HG03196 (cell line): ENCODE results near the gene CPED1.
A peak's percentile ranks its signal among the peaks of the same experiment; 100 is the strongest.

Experiments
- ATAC-seq: cut with Tn5 transposase; IDR thresholded peaks from one replicate; pipeline ENCODE4 v1.9.1; 2021; ENCODE audit not compliant: unreplicated experiment

The CPED1 gene

DNA sequence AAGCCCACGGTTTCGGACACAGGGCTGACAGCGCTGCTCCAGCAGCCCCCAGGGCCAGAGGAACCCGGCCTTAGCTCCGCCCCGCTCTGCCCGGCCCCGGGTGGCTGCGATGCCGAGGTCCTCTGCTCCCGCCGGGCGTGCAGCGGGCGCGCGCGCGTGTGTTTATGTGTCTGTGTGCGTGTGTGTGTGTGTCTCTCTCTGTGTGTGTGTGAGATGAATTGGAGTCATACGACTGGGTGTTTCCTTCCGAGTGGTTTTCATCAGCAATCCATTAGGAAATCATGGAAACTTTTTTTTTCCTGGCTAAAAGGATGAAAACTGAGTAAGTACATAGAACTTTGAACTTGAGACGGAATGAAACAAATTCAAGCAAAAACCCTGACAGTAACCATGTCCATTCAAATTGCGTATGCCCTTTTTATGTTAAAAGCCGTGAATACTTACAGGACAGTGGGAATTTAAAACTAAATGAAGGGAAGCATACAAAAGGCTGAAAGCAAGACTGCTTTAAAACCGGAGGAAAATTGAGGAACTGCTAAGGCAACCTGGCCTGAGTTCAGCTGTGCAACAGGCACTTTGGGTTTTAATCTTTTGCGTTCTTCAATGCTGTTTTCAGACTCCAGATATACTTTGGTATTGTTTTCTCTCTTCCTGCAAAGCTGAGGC, at the start of gene CPED1:
Gene CPED1, plus strand, starts transcription at position 121 of the 666 bp plus-strand sequence. CDS start 911 bp downstream, outside the sequence.
- ATAC-seq, result peak; percentile 57

DNA sequence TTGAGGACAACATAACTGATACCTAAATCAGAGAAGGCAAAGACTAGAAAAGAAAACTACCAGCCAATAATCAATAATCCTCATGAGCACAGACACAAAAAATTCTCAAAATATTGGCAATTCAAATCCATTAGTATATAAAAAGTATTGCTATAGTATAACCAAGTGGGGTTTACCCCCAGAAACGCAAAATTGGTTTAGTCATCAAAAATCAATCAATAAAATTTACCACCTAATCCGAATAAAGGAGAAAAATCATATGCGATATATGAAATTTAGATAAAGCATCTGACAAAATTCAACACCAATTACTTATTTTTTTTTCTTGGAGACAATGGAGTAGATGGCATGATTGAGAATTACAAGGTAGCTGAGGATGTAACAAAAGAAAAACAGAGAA, 49.2 kb upstream of the CPED1 start:
- no peak for ATAC-seq

DNA sequence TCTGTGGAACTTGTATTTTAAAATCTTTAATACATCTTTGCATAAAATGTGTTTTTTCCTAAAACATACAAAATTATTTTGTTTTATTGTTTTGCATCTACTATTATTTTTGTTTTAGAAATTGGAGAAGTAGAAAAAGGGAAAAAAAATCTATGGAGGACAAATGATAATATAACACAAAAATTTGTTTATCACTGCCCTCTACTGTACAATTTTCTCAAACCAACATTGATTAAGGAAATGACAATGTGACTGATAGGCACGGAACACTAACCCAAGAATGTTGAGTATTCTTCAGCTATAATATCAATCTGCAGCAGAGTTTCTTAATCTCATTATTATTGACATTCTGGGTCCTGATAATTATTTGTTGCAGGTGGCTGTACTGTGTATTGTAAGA, 47.4 kb upstream of the CPED1 start:
- ATAC-seq, result no peak

DNA sequence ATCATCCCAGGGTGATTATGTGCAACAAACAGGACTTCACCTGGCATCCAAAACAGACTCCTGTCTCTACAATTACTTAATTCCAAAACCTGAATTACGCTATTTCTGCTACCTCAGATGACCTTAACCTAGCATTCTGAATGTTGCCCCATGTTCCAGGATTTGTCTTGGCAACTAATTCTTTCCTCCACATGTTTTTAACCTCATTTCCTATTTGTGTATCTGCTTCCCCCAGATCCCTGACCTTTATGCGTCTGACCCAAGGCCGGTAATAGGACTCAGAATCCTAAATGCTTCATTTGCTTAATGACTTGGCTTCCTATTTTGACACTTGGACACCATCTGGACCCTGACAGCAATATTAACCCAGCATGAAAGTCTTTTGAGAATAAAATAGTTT, 46.7 kb upstream of the CPED1 start:
- no peak for ATAC-seq

DNA sequence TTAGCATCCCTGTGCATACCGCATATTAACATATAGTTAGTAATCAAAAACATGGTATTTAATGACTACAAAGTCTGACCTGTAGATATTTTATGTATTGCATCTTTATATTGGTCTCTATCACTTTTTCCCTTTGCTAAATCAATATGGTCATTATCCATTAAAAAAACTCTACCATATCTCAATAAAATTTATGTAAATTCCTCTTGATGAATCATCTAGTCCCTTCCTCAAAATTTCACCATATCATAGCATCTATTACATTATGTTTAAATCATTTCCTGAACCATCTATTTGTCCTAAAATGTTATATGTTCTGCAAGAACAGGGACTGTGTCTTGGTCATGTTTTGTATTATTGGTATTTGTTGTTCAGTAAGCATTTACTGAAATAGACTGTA, 45.6 kb upstream of the CPED1 start:
- no peak for ATAC-seq

DNA sequence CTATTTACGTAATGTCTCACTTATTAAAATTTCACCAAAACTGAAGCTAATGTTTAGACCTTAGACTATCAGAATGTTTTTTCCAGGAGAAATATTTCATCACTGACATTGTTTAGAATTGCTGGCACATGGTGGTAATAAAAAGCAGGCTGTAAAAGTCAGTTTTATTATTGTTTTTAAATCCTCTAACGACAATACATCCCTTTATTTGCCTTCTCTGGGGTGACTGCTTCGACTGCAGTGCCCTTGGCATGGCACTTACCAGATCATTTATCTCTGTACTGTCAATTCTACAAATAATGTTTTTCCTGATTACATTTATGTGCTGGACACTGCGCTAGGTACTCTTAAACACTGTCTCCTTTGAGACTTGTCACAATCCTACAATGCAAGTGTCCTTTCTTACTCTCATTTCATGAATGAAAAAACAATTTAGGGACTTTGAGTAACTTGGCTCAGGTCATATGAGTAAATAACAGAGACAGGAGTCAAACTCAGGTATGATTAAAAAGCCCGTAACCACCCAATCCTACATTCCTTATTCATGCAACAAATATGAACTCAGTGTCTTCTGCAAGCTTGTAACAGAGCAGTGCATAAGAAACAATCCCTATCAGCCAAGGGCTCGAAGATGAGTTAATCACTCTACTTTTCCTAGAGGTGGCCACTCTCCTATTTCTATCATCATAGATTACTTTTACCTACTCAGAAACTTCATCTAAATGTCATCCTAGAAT, 43.5 kb upstream of the CPED1 start:
- no peak for ATAC-seq

DNA sequence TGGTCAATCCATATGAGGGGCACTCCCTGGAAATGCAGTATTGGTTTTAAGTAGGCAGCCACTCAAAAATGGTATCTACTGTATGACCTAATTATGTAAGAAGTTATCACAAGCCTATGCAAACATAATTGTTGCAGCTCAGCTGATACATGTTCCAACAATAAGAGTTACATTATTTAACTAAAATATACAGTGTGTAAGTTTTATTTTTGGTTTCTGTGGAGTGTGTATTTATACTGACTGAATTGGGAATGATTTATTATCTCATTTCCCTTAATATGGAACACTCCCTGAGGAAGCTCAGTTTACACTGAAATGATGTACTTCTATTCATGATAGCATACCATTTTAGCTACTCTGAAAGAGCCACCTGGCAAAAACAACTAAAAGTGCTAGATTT, 40.5 kb upstream of the CPED1 start:
- no peak for ATAC-seq

DNA sequence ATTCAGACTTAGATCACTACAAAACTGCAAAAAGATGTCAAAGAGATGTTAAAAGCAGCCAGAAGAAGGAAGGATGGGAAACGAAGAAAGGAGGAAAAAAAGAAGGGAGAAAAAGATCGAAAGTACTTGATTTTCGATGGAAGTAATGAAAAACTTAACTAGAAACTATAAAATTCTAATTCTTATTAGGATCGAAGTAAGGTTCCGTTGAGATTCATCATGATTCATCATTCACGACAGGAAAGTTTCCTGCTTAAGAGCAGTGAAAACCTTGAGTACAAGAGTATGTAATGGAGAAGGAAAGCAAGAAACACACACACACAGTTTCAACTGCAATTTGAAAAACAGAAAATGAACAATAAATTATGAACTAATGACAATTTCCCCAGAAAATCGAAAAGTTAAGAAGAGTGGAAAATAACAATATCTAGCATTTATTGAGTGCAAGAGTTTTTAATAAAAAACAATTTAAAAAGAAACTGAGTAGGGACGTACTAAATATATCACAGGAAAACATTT, 39.1 kb upstream of the CPED1 start:
- no peak for ATAC-seq

DNA sequence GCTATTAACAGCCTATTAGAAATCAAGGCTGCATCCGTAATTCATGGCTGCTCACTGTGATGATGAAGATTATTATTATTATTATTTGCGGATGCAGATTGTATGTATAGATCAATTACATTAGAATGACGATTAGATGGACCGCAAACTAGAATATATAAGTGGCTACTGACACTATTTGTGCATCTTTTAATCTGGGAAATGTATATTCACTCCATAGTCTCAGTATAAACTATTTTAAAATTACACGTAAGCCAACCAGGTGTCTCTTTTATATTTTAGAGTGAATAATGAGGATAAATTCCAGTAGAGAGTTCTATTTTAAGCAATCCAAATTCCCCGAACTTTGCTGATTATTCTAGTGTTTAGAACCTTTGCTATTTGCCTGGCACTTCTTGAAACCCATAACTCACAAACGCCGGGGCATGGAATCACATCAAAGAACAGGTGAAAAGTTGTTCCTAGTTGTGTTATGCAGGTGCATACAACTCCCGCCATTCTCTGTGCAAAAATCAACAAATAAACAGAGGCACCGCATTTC, 38.4 kb upstream of the CPED1 start:
- ATAC-seq, result no peak

DNA sequence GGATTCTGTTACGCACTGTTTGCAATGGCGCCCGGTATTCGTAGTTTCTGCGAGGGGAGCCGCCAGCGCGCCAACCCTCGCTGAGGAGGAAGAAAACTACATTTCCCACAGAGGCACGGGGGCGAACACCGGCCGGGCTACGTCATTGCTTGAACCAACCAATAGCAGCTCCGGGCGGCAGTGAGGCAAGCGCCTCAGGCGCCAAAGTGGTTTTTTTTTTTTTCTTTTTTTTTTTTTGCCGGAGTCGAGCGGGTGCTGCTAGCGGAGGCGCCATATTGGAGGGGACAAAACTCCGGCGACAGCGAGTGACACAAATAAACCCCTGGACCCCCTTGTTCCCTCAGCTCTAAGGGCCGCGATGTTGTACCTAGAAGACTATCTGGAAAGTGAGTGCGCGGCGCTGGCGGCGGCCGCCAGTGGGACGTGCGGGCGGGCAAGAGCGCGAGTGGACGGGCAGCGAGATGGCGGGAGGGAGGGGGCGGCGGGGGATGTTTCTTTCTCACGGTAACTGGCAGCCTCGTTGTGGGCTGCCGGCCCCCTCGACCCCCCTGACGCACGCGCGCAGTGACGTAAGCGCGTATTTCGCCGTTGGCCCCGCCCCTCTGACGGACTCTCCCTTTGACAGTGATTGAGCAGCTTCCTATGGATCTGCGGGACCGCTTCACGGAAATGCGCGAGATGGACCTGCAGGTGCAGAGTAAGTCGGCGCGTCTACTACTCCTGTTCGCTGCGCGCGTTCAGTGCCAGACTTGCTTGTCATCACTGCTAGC, 37.8 kb upstream of the CPED1 start, which contains the start of gene ING3:
Gene ING3, plus strand, starts transcription at position 239 of the 770 bp plus-strand sequence. Its CDS starts 120 bp downstream, at position 359.
- ATAC-seq, result peak; percentile 98

DNA sequence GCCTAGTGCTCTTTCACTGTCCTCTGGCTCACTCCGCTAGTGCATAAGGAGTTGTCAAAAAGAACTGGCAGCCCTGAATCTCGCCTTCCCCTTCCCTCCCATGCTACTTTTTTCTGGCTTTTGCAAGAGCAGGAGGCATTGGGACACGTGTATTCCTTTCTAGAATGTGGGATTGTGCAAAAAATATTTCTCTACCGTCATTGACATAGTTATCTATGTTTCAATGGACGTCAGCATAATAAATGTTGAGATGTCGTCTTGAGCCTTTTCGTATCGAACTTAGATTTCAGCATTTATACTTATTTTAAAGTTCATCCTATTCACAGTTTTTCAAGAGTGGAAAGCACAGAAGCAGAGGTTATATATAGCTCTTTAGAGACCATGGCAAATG, 37.2 kb upstream of the CPED1 start:
- ATAC-seq, result no peak

DNA sequence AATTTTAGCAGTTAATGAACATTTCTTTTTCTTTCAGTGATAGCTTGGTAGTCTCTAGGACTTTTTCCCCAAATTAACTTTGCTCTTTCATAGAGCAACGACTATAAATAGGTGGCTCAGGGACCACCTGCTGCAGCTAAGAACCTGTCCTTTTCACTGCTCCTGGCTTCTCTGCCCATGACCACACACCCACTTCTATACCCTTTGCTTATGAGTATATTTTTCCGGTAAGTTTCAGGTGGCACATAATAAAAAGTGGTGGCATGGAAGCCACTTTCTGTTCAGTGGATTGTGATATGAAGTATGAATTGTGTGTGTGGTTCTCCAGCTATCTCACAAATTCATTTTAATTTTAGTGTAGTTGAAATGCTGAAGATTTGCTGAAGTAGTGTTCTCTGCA, 36.7 kb upstream of the CPED1 start:
- ATAC-seq, result no peak

DNA sequence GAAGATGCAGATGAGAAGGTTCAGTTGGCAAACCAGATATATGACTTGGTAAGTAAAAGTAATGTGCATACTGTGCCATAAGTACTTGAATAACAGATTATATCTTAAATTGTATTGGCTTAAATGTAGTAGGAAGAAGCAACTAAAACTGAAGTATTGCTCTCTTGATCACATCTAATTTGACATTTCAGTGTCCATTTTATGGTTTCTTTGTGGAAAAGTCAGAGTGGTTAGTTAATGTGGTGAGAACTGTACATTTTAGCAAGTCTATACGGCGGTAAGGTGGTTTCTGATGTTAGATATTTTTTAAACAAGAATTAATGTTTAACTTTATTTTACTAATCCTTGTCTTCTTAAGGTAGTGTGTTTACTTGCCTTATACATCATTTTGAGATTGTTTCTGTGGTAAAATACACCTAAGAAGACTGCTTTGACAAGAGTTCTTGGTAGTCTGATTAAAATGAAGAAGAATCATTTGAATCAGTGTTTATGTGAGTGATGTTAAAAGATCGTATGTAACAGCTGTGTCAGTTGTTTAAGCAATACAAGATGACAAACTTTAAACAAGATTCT, 32.8 kb upstream of the CPED1 start:
- ATAC-seq, result peak; percentile 40

DNA sequence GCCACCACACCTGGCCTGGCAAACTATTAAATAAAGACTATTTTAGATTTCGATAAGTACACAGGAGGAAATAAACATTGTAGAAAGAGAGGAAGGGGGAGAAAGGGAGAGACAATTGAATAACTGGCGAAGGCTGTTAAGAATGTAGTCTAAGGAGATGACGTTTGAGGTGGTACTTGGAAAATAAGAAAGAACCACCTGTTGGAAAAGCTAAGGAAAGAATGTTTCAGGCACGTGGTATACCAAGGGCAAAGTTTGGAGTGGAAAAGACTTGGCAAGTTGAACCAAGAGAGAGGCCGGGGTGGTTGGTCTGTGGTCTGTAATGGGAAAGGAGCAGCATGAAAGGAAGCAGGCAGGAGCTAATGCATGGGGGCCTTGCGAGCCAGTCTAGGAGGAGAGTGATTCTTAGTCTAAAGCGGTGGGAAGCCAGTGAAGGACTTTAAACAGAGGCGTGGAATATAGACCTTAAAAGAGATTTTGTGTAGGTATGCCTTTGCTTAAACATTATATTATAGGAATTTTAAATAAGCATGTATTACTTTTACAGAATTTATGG, 28.5 kb upstream of the CPED1 start:
- ATAC-seq, result no peak

DNA sequence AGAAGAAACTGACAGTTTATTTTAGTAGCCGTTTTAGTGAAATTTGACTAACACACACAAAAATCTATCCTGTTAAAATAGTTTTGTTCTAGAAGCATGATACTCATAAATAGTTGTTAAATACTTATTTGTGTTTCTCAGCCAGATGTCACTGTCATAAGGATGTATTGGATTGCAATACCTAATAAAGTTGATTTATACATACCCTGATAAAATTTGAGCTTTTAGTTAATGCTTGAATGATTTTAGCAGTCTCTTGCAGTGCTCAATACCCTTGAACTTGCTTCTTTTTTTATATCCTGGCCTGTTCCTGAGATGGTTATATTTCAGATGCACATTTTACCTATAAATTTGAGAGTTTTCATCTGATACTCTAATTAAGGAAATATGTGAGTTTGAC, 27.8 kb upstream of the CPED1 start:
- no peak for ATAC-seq

DNA sequence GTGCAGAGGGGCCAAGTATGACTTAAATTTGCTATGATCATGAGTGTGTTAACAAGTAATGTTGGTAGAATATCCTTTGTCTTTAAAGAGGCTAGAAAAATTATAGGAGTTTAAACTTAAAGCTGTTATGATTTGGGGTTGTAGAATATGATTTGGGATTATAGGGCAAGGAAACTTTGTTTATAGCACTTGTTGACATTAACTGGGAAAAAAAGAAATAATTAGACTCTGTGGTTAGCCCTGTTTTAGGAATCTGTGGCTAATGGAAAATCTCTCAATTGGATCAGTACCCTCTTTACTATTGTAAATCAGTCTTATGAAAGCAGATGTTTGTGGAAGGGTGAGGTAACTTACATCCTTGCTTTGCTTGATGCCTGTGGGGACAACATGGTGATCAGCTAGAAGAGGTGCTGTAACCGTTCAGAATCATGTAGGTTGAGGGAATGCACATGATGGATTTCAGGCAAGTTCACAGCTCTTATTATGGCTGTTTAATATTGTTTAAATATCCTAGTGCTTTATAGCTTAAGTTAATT, 26.8 kb upstream of the CPED1 start:
- ATAC-seq, result no peak

DNA sequence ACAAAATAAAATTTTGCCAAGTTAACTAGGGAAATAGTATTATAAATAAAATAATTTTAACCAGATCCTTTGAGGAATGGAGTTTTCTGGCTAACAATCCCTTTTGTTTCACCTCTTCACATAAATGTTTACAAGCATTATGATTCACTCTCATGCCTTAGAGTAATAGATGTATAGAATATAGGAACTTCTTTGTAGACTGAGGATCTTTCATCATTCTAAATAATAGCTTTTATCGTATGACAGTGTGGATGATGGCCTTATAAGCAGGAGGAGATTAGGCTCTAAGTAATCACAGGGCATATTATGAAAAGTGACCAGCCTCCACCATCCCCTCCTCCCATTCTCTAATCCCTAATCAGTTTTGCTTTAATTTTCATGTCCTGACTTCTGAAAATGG, 24.4 kb upstream of the CPED1 start:
- ATAC-seq, result no peak

DNA sequence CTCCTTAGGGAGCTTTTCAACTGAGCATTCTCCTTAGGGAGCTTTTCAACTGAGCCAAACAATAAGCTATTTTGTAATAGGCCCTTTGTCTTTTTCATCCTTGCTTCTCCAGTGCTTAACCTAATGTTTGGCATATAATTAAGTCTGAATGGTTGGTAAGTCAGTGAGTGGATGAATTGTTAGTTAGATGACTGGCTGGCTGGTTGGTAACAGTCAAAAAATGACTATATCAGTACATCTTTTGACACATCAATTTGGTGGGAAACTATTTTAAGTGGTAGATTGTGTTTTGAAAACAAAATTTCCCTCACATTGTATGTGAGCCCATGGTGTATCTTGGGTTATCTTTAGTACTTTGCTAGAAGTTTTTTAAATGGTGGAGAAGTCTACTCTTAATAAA, 21.6 kb upstream of the CPED1 start:
- no peak for ATAC-seq

DNA sequence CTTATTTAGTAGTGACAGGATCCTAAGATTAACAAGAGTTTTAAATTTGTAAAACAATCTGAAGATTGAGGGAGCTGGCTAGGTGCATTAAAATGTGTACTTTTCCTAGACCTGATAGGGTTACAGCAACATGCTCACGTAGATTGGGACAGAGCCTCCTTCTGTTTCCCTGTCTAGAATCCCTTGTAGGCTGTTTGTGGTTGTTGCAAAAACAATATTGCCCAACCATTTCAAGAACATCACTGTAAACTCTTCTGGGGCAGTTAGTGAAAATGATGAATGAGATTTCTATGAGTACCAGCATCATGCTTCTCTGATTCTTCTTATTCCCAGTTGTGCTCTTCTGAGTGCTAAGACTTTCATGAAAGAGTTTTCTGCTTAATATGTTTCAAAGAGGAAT, 14.7 kb upstream of the CPED1 start:
- ATAC-seq, result no peak

DNA sequence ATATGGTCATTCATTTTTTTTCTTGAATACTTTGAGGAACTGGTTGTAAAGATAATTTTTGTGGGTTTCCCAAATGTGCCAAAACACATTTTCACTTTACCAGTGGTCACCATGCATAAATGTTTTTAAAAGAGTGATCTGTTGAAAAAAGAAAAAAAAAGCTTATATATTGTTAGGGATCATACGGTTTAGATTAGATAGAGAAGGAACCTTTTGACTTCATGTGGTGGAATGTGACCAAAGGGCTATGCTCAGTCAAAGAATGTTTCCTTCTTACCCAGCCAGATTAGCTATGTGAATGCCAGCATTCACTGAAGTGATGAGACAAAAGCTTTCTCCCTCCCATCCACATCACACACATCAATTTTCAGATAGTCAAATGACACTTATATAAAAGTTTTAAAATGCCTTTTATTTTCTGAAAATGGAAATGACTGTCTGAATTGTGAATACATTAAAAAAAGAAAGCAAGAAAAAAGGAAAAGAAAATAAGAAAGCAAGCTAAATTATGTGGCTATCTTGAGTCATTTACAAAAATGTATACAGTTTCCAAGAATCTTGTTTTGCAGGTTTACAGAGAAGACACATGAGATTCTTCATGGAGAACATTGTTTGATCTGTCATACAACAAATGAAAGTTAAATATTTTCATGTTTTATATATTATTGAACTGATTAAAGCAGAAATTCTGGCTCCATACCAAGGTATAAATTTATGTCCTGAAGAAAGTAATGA, 8.6 kb upstream of the CPED1 start:
- no peak for ATAC-seq
